ENCODE data around the gene CXorf65.
A peak's percentile ranks its signal among the peaks of the same experiment; 100 is the strongest.

The CXorf65 gene

DNA sequence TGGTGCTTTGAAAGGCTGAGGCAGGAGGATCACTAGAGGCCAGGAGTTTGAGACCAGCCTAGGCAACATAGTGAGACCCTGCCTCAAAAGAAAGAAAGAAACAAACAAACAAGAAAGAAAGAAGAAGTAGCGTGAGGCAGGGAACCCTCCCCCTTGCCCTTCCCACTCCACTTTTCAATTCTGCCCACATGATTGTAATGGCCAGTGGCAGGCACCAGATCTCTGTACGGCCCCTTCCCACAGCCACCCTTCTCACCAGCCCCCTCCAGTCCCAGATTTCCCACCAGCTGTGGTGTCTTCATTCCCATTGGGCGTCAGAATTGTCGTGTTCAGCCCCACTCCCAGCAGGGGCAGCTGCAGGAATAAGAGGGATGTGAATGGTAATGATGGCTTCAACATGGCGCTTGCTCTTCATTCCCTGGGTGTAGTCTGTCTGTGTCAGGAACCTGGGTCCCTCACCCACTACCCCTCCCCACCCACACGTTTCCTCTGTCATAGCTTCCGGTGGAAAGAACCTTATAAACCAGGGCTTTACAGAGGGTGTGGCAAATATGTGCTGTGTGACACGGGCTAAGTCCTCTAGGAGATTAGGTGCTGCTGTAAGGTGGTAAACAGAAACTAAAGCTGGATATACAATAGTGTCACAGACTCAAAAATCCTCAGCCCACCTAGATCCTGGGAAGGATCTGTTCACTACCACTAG is 4.8 kb upstream of the CXorf65 start, which contains the start of gene IL2RG:
TSS of gene IL2RG (minus strand) at position 437 of the 703 bp plus-strand sequence. CDS start at position 399, 38 bp downstream.
- TF ChIP-seq, protein P1, sequence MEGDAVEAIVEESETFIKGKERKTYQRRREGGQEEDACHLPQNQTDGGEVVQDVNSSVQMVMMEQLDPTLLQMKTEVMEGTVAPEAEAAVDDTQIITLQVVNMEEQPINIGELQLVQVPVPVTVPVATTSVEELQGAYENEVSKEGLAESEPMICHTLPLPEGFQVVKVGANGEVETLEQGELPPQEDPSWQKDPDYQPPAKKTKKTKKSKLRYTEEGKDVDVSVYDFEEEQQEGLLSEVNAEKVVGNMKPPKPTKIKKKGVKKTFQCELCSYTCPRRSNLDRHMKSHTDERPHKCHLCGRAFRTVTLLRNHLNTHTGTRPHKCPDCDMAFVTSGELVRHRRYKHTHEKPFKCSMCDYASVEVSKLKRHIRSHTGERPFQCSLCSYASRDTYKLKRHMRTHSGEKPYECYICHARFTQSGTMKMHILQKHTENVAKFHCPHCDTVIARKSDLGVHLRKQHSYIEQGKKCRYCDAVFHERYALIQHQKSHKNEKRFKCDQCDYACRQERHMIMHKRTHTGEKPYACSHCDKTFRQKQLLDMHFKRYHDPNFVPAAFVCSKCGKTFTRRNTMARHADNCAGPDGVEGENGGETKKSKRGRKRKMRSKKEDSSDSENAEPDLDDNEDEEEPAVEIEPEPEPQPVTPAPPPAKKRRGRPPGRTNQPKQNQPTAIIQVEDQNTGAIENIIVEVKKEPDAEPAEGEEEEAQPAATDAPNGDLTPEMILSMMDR (IDR thresholded peaks at IDR 0.05; ENCODE audit: unreplicated experiment in 3 of 3) = no peak
- peaks cover 31% of the 10 kb centered on the region for H3K4me1 Mint-ChIP-seq

DNA sequence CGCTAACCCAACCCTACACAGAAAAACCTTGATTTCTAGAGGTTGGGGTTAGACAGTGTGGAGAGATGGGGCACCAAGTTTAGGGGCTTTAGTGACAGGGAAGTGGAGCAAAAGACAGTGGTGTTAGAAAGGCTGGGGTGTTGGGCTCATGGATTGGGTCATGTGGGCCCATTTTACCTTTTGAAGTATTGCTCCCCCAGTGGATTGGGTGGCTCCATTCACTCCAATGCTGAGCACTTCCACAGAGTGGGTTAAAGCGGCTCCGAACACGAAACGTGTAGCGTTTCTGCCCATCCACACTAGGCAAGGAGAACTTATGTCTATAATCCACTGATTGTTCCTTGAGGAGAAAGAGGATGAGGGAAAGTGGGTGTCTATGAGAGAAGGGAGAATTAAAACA is 2.5 kb upstream of the CXorf65 start:
- Mint-ChIP-seq H3K27ac (no peak overlapping the region), H3K27me3 (ENCODE audit: low read depth) (no peaks in the 10 kb centered on the region), H3K4me3 (no peak overlapping the region), H3K9me3 (peaks cover 5% of the 10 kb centered on the region), H3K36me3 (ENCODE audit: low read depth) (no peaks in the 10 kb centered on the region), H3K4me1 (peaks cover 40% of the 10 kb centered on the region)
- TF ChIP-seq, protein P1 (IDR thresholded peaks at IDR 0.05; ENCODE audit: unreplicated experiment in 3 of 3) = no peak

More for the DNA sequence above, 4.8 kb upstream of the CXorf65 start, which contains the start of gene IL2RG:
- Mint-ChIP-seq H3K27ac (no peak within 1 kb of the TSS), H3K4me3 (peak within 1 kb of the TSS in 1 of 3 experiments; percentile 26), H3K27me3 (ENCODE audit: low read depth) (no peaks in the 10 kb centered on the region), H3K36me3 (ENCODE audit: low read depth) (no peaks in the 10 kb centered on the region), H3K9me3 (peaks cover 3% of the 10 kb centered on the region)

DNA sequence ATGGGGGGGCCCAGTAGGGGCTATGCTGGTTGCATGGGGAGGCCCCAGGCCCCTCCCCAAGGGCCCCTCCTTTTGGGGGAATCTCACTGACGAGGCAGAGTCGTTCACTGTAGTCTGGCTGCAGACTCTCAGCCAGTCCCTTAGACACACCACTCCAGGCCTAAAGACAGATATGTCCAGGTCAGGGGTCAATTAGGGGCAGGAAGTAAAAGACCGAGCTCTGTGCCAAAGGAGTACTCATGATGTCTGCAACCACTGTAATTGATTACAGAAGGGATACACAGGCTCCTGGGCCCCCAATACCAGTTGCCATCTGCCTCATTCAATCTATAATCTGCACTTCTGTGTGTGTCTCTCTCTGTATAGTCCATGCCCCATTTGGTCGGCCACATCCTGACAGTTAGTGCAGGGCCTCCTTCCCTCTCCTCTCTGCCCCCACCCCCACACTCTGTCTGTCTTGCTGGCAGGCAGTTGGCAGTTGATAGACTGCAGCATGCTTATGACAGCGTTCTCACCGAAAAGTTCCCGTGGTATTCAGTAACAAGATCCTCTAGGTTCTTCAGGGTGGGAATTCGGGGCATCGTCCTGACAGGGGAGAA is 1.3 kb upstream of the CXorf65 start:
- TF ChIP-seq, protein P1 (IDR thresholded peaks at IDR 0.05; ENCODE audit: unreplicated experiment in 3 of 3) = no peak
- peak overlapping the region; percentile 34 to 66 (median 51) for H3K27ac Mint-ChIP-seq
- no peaks in the 10 kb centered on the region for H3K36me3 Mint-ChIP-seq (ENCODE audit: low read depth)
- H3K27me3 Mint-ChIP-seq (ENCODE audit: low read depth) = no peaks in the 10 kb centered on the region
- H3K4me3 Mint-ChIP-seq = no peak overlapping the region
- H3K4me1 Mint-ChIP-seq = peaks cover 51% of the 10 kb centered on the region
- H3K9me3 Mint-ChIP-seq = peaks cover 2% of the 10 kb centered on the region

DNA sequence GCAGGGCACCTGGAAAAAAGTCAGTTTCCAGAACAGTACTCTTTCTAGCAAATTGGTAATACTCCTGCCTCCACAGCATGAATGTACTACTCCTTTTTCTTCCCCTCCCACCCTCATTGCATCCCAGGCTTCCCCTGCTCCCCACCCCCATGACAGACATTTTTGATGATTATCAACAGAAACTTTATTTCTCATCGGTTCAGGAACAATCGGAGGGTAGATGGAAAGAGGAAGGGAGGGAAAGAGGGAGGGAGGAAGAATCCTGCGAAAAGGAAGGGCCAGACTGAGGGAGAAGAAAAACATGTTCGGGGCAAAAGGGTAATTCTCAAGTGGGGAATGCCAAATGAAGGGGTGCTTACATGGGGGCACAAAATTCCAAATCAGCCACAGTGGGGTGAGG is 705 bp upstream of the CXorf65 start:
- H3K36me3 Mint-ChIP-seq (ENCODE audit: low read depth) = no peaks in the 10 kb centered on the region
- TF ChIP-seq, protein P1 (IDR thresholded peaks at IDR 0.05; ENCODE audit: unreplicated experiment in 3 of 3) = no peak
- peaks cover 54% of the 10 kb centered on the region for H3K4me1 Mint-ChIP-seq
- no peak overlapping the region for H3K4me3 Mint-ChIP-seq
- H3K9me3 Mint-ChIP-seq = peaks cover 2% of the 10 kb centered on the region
- H3K27me3 Mint-ChIP-seq (ENCODE audit: low read depth) = no peaks in the 10 kb centered on the region
- peak overlapping the region in 2 of 3 experiments; percentile 34 to 66 for H3K27ac Mint-ChIP-seq

DNA sequence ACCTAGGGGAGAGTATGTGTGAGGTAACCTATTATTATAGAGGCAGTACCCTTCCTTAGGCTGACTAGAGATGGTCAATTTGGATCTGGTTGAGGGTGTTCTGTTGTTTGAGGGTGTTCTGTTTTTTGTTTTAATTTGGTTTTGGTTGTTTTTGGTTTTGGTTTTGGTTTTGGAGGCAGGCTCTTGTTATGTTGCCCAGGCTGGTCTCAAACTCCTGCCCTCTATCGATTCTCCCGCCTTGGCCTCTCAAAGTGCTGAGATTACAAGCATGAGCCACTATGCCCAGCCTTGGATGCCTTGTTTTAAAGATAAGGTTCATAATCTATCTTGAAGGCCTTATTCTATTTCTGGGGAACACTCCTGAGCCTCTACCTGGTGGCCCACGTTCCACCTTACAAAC is 912 bp downstream of the CXorf65 start:
- H3K9me3 Mint-ChIP-seq = peaks cover 2% of the 10 kb centered on the region

More for the DNA sequence above, 912 bp downstream of the CXorf65 start:
- TF ChIP-seq, protein P1 (IDR thresholded peaks at IDR 0.05; ENCODE audit: unreplicated experiment in 3 of 3) = no peak
- no peaks in the 10 kb centered on the region for H3K36me3 Mint-ChIP-seq (ENCODE audit: low read depth)
- H3K27ac Mint-ChIP-seq = peak overlapping the region in 2 of 3 experiments; percentile 3 to 13
- peaks cover 56% of the 10 kb centered on the region for H3K4me1 Mint-ChIP-seq
- H3K27me3 Mint-ChIP-seq (ENCODE audit: low read depth) = no peaks in the 10 kb centered on the region
- H3K4me3 Mint-ChIP-seq = no peak overlapping the region

Measured in nephron (organoid).